HG03060 (cell line): ENCODE results near the gene ST3GAL4.

ENCODE experiments used
- ATAC-seq: cut with Tn5 transposase; IDR thresholded peaks from one replicate; pipeline ENCODE4 v1.9.1; 2021; ENCODE audit warnings: low read depth, moderate number of reproducible peaks; ENCODE audit not compliant: unreplicated experiment

The ST3GAL4 gene

DNA sequence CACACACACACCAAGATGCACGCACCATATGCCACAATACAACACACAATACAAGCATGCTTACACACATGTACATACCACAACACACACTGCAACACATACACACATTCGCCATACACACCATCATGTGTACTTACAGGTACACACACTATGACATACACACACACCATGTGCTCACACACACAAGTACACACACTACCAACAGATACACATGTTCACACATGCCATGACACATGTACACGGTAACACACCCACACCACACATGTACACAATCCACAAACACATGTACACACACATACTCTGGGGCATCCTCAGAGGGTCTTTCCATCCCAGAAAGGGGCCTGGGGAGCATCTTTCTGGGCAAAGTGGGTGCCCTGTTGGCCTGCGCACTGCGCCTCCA lies 82.2 kb downstream of the ST3GAL4 start:
- ATAC-seq, result no peak

DNA sequence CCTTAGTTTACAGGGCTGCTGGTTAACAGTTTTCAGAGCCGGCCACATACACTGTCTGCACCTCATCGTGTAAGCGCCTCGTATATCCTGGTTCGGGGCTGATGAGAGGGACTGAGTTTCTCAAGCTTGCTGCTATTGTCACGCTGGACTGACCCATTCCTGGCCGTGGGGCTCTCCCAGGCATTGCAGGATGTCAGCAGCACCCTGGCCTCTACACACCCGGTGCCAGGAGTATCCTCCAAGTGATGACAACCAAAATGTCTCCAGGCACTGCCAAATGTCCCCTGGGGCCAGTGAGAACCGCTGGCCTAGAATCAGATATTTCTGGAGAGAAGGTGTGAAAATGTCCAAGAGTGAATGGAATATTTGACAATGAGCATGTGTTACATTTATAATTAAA lies 82.8 kb downstream of the ST3GAL4 start:
- ATAC-seq, result no peak

DNA sequence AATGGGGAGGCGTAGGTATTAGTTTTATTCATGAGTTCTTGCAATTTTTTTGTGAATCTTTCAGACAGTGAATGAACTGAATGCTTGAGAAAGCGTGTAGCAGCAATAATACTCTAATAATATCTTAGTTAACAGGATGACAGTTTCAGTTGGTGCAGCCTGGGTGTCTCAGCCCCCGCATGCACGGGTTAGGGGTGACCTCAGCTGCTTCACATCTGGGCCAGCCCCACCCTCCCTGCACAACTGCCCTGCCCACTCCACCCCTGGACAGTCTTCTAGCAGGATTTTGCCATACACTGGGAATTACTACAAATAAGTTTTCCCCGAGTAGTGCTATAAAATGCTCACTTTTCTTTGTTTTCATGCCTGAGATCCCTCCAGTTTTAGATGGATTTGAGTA lies 83.2 kb downstream of the ST3GAL4 start:
- ATAC-seq, result no peak

DNA sequence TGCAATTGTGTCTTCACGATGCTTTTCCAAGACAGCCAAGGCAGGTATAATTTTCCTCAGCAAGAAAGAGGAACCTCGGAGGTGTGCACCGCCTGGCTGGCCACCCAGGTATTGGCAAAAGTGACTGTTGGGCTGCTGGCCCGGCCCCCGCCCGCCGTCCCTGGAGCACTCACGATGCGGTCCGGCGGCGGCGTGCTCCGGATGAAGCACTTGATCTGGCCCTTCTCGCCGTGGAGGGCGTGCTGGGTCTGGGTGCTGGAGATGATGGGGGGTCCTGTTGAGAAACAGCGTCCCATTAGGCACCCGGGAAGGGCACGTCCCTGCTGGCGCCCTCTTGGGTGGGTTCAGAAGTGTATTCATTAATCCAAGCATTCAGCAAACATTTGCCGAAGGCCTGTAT lies 84.8 kb downstream of the ST3GAL4 start:
- ATAC-seq, result no peak

DNA sequence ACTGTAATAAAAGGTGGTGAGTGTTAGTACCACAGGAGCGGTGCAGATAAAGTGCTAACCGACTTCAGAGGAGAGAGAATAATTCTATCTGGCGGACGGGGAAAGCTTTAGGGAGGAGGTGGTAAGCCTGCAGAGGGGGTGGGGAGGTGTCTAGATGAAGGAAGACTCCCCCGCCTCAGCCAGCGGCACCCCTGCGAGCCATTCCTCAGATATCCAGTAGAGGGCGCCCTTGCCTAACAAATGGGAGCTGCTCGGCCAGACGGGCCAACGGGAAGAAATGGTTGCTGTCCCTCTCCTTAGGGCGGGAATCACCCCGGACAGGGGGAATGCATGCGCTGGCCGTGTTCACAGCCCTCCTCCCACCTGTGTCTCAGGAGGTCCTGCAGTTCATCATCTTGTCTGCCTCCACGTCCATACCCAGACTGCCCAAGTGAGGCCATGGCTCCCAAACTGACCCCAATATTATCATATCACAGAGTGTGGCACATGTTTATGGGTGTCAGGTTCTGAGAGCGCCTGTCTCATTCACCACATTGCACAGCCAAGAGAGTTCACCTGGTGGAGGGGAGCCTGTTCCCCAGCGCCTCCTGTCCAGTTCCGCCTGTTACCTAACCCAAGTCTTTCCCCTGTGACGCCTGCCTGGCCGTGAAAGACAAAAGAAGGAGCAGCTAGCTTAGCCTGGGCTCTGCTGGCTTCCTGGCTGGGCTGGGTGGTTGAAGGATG lies 85.5 kb downstream of the ST3GAL4 start:
- no peak for ATAC-seq

DNA sequence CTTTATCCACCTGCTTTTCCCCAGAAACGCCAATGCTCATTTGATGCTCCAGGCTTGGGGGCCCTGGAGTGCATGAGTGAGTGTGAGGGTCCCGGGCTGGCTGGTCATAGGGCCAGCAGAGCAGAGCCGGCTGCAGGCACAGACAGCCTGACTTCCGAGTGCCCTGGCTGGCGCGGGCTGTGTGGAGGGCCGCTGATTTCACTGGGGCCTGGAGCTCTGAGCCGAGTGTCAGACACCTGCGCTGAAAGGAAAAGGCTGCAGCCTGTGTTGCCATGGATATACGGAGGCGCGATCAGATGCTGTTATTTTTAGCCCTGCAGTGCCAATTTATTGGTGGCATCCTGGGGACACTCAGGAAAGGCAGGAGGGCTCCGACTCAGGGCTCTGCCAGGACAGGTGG lies 87.6 kb downstream of the ST3GAL4 start:
- no peak for ATAC-seq

DNA sequence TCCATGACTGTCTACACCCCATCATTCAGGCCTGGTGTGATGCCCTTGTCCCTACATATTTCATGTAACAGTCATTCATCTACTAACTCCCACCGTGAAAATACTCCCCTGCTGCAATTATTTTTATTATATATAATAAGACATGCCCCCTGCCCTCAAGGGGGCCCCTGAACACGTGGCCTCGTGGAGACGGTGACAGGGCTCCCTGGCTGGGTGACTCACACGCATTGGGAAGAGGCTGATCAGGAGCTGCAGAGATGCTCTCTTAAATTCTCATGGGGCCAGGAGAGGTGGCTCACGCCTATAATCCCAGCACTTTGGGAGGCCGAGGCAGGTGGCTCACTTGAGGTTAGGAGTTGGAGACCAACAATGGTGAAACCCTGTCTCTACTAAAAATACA lies 88.6 kb downstream of the ST3GAL4 start:
- ATAC-seq, result no peak

DNA sequence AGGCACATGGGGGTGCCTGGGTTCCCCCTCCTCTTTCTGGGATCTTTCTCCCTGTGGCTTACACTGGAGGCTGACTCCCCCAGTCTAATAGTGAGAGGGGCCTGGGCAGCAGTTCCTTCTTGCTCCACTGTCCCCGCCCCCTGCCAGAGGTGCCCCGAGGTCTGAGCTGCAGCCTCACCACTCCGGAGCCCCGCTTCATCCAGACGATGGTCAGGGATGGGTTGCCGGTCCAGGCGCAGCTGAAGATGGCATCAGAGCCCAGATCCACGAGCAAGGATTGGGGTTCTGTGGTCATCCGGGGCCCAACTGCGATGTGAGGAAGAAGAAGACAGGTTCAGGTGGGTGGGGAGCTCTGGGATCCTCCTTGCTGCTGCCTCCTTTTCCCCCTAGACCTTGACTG lies 91.1 kb downstream of the ST3GAL4 start:
- no peak for ATAC-seq

DNA sequence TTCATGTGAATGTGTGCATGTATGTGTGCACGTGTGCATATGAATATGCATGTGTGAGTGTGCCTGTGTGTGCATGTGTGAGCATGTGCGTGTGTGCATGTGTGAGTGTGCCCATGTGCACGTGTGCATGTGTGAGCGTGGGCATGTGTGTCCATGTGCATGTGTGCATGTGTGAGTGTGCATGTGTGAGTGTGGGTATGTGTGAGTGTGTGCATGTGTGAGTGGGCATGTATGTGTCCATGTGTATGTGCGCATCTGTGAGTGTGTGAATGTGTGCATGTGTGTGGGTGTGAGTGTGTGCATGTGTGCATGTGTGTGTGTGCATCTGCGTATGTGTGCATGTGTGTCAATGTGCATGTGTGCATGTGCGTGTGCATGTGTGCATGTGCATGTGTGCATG lies 94.7 kb downstream of the ST3GAL4 start:
- no peak for ATAC-seq

DNA sequence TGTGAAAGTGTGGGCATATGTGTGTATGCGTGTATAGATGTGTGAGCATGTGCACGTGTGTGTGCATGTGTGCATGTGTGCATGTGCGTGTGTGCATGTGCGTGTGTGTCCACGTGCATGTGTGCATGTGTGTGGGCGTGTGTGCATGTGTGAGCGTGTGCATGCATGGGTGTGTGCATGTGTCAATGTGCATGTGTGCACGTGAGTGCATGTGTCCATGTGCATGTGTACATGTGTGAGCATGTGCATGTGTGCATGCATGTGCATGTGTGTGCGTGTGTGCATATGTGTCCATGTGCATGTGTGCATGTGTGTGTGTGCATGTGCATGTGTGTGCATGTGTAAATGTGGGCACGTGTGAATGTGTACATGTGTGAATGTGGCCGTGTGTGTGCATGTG lies 95.3 kb downstream of the ST3GAL4 start:
- no peak for ATAC-seq

DNA sequence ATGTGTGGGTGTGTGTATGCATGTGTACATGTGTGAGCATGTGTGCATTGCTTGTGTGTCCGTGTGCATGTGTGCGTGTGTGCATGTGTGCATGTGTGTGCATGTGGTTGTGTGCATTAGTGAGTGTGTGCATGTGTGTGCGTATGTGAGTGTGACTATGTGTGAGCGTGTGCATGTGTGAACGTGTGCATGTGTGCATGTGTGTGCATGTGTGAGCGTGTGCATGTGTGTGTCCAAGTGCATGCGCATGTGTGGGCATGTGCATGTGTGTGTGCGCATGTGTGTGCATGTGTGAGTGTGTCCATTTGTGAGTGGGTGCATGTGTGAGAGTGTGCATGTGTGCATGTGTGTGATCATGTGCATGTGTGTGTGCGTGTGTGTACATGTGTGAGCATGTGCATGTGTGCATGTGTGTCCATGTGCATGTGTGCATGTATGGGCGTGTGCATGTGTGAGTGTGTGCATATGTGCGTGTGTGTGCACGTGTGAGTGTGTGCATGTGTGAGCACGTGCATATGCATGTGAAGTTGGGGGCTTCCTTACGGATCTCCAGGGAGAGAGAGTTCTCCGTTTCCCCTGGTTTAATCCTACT lies 95.8 kb downstream of the ST3GAL4 start:
- ATAC-seq, result no peak

DNA sequence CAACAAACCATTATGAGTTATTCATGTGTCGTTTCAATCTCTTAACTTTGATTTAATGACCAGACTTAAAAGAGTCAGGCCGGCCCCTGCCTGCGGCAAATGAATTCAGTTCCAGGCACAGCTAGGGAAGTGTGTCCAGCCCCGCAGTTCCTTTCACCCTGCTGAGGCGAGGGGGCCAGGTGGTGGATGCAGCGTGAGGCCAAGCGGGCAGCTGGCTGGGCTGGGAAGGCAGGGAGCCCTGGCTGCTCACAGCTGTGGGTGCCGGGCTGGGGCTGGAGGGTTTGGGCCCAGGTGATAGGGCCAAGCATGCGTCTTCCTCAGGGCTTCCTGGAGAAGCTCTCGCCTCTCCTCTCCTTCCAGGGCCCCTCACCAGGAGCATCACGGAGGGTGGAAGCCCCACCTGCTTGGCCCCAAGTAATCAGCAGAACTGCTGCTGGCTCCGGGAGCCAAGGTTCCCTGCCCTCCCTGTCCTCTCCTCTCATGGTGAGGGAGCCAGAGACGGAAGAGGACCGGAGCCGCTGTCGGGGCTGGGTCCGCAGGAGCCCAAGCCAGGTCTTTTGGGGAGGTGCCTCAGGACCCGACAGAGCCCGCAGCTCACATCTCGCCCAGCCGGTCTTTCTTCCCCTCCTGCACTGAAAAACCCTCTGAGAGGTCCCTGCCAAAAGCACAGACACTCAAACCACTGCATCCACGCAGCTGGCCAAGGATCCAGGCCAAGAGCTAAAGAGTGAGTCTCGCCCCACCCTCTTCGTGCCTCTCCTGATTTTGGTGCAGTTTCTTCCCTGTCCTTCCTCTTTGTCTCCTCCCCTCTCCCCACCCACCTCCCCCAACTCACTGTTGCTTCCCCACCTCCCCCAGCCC lies 97.0 kb downstream of the ST3GAL4 start:
- ATAC-seq, result no peak

DNA sequence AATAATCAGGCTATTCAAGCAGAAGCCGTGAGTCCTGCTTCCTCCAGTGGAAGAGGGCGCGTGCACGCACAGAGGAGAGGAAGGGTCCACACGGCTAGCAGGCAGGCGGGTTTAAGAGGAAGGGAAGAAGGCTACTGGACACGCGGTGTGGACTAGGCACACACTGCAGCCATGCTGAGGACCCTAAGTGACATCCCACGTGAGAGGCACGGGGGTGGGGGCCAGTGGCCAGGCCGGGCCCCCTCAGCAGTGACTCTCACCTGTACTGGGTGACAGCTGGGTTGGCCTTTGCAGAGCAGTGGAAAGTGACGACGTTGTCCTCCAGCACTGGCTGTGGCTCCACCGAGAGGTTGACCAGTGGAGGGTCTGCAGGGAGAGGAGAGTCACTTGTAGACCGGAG lies 100.6 kb downstream of the ST3GAL4 start:
- ATAC-seq, result no peak

DNA sequence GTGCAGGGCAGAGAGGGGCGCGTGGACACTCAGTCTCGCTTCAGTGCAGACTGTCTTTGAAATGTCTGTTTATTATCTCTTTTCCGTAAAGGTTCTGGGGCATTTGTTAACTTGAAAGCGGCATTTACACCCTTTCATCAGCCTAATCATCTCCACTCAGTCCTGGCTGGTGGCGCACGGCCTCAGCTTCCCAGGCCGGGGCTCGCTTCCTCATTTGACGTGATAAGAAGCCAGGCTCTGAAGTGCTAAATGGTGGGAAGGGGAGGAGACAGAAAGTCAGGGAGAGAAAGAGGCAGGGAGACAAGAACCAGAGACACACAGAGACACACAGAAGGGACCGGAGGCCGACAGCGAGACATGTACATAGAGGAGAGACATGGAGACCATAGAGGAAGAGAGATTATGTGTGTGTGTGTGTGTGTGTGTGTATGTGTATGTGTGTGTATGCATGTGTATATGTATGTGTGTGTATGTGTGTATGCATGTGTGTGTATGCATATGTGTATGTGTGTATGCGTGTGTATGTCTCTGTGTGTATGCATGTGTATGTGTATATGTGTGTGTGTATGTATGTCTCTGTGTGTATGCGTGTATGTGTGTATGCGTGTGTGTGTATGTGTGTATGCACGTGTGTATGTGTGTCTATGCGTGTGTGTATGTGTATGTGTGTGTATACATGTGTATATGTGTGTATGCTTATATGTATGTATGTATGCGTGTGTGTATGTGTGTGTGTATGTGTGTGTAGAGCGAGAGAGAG lies 101.5 kb downstream of the ST3GAL4 start:
- ATAC-seq, result no peak

DNA sequence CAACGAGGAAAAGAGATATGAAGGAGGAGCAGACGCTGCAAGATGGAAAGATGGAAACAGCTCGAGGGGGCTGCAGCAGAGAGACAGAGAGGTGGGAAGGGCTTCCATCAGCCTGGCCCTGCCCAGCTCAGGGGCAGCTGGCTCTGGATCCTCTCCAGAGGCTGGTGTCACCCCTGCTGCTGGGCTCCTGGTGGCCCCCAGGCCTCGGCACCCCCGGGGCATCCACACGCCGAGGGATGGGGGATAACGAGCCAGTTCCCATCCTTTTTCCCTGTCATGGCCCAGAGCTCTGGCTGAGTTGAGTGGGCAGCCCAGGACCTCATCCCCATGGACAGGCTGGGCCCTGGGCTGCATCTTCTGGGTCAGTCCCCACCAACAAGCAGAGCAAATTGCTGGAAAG lies 102.3 kb downstream of the ST3GAL4 start:
- no peak for ATAC-seq

DNA sequence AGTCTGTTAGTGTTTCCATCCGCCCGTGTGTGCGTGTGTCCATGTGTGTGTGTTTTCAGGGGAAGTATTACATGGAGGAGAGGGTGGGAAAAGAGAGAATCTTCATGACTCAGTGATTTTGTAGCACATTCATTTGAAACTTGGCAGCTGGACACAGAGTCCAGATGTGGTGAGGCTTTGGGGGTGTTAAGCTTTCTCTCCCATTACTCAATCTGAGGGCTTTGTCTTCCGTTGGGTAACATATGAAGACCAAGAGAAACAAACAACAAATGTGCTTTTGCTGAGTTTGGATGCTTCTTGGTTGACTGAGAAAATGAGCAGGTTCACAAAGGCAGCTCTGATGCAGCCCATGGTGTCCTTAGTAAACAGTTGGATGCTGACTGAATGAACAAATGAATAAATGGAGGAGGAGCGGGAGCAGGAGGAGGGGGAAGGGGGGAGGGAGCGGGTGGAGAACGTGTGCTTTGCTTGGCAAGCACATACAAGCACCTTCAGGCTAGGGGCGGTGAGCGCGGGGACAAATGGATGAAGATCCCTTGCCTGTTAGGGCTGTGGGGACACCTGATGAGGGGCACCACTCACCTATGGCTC lies 104.3 kb downstream of the ST3GAL4 start:
- ATAC-seq, result no peak

DNA sequence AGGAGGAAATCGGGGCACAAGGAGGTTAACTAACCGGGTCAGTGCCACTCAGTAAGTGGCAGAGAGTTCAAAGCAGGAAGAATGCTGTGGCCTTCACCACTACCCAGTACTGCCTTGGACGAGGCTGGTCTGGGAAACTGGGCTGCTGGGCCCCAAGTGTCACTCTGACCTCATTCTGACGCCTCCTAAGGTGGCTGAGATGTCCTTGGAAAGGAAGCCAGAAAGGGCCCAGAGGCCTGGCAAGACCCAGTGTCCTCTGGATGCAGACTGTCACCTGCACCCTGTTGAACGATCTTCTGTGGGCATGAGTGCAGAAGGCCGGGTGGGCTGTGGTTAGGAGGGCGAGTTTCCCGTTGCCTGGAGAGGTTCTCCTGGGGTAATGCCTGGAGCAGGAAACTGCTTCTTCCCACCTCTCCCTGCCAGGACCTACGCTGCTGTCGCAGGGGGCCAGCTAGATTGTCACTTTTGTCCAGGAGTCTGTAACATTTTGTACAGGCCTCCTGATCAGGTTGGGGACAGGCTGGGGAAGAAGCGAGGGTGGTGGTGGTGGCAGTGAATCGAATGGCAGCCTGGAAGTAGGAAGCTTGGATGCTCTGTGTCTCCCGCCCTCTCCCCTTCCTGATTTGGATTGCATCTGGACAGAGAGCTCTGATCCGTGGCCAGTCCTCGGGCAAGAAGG lies 105.1 kb downstream of the ST3GAL4 start:
- no peak for ATAC-seq

DNA sequence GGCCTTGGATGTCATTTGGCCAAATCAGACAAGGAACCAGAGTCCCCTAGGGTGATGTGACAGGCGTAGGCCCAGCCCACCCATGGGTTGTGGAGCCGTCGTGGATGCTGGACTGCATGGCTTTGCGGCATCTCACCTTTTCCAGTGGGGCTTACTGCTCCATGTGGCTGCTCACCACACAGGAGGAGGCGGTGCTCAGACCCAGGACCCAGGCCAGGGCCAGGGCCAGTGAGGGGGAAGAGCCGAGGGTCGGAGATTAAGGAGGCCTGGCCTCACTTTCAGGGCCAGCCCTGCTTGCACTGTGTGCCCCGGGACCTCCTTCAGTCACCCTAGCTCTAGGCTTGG lies 105.6 kb downstream of the ST3GAL4 start:
- no peak for ATAC-seq

DNA sequence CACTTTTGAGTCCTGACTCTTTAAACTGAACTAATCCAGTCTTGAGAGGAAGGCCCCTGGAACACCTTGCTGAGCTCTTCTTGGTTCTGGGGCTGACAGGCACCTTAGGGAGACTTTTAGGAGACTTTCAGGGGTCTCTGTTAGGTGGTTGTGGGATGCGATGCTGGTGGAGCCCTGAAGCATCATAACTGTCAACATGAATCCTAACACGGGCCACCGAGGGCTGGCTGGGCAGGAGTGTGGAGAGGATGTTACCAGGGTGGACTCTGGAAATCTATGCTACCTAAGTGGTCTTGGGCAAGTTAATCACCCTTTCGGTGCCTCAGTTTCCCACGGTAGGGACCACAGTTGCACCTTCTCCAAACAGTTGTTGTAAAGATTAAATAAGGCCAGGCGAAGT lies 106.5 kb downstream of the ST3GAL4 start:
- ATAC-seq, result no peak

DNA sequence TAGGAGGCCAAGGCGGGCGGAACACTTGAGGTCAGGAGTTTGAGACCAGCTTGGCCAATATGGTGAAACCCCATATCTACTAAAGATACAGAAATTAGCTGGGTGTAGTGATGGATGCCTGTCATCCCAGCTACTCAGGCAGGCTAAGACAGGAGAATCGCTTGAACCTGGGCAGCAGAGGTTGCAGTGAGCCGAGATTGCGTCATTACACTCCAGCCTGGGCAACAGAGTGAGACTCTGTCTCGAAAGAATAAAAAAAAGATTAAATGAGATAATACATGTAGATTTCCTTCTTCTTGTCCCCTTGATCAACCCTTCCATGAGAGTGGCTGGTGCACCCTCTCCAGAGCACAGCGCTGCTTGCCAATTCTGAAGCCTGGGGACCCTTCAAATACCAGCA lies 106.9 kb downstream of the ST3GAL4 start:
- ATAC-seq, result no peak
